PFSK-1 (cell line): ENCODE measurements around the gene NBEA.

Experiments
- POLR2AphosphoS5 ChIP-seq: IDR thresholded peaks from 2 replicates; pipeline ENCODE4 v1.6.1; 2012; ENCODE audit warnings: low read depth, mild to moderate bottlenecking, control low read depth, low read length, moderate library complexity
- REST ChIP-seq, 2 experiments: IDR thresholded peaks; 2 replicates each; pipeline versions ENCODE4 v1.6.1 to v1.8.0; 2011 to 2012; ENCODE audit warnings: low read depth in 2 of 2, low read length in 2 of 2, control low read depth in 1 of 2, inconsistent platforms in 1 of 2, mild to moderate bottlenecking in 1 of 2, moderate library complexity in 1 of 2; ENCODE audit not compliant: insufficient read depth in 1 of 2
- SIN3A ChIP-seq: IDR thresholded peaks from 2 replicates; pipeline ENCODE4 v1.6.1; 2012; ENCODE audit warnings: mild to moderate bottlenecking, low read length, moderate library complexity, borderline replicate concordance; ENCODE audit not compliant: insufficient read depth
- TAF1 ChIP-seq: IDR thresholded peaks from 2 replicates; pipeline ENCODE4 v1.6.1; 2012; ENCODE audit warnings: low read length, control low read depth, borderline replicate concordance; ENCODE audit not compliant: insufficient read depth

- TF ChIP-seq REST (IDR thresholded peaks at IDR 0.05; ENCODE audit: insufficient read depth in 1 of 2, low read depth in 2 of 2, low read length in 2 of 2) = no peak
- TF ChIP-seq SIN3A = no peak
- TF ChIP-seq POLR2AphosphoS5 = no peak
- no peak for TF ChIP-seq TAF1
Measured at GRCh38 chr13:35139591-35139990, 197.5 kb downstream of the NBEA start.
